Gastrocnemius medialis (tissue), 4 donors: ENCODE results near the gene OSBPL10. TPM values are rescaled to one million over a fixed set of nuclear protein-coding genes. Genes with fewer than 3 reads are reported as not detected.
"Not testable (repeated sequence)": the region's sequence is repeated elsewhere in the genome, so short reads cannot be mapped to it uniquely, and the experiment has no call there.

Source experiments
- ATAC-seq, 2 donors: fragments of 150-250 bp; one replicate each; pipeline ENCODE4 v1.9.1; 2016
- DNase-seq, 2 donors: peaks; one replicate each; pipeline ENCODE4 v3.0.0-alpha.2; 2019
- H3K27ac ChIP-seq, 4 donors: fragments of 200-600 bp; sonication (generic); 1 replicate in 1 of 4; 2 replicates in 3 of 4; pipeline ENCODE4 v1.5.1; 2016 to 2018; ENCODE audit warnings: mild to moderate bottlenecking in 2 of 4, moderate library complexity in 1 of 4
- H3K27me3 ChIP-seq, 3 donors: fragments of 200-600 bp; sonication (generic) in 2 of 3; 1 replicate in 1 of 3; 2 replicates in 2 of 3; pipeline versions ENCODE4 v1.5.1 to v1.6.0; 2016 to 2019; ENCODE audit warnings: mild to moderate bottlenecking in 1 of 3, moderate library complexity in 1 of 3
- H3K36me3 ChIP-seq, 2 donors: fragments of 200-600 bp; sonication (generic) in 1 of 2; one replicate each; pipeline ENCODE4 v1.5.1; 2017 to 2018
- H3K4me1 ChIP-seq, 2 donors: fragments of 200-600 bp; sonication (generic) in 1 of 2; one replicate each; pipeline ENCODE4 v1.5.1; 2016 to 2017; ENCODE audit warnings: mild to moderate bottlenecking in 2 of 2
- H3K4me3 ChIP-seq, 4 donors: fragments of 200-600 bp; sonication (generic) in 3 of 4; 1 replicate in 1 of 4; 2 replicates in 3 of 4; pipeline ENCODE4 v1.5.1; 2016 to 2019; ENCODE audit warnings: mild to moderate bottlenecking in 2 of 4
- H3K9me3 ChIP-seq, 3 donors: fragments of 200-600 bp; sonication (generic) in 2 of 3; 1 replicate in 1 of 3; 2 replicates in 2 of 3; pipeline ENCODE4 v1.5.1; 2016 to 2019
- CTCF ChIP-seq, 5 experiments: fragments of 450-650 bp in 3 of 5; fragments of 200-600 bp in 2 of 5; sonication (generic) in 2 of 5; IDR thresholded peaks in 4 of 5; conservative IDR thresholded peaks in 1 of 5; 1 replicate in 4 of 5; 2 replicates in 1 of 5; pipeline ENCODE4 v1.5.1; 2016 to 2019; ENCODE audit warnings: antibody characterized with exemption in 5 of 5, mild to moderate bottlenecking in 3 of 5, moderate library complexity in 3 of 5
- POLR2A ChIP-seq, 2 donors: fragments of 450-650 bp; IDR thresholded peaks; one replicate each; pipeline ENCODE4 v1.6.1; 2017; ENCODE audit warnings: antibody characterized with exemption in 2 of 2, mild to moderate bottlenecking in 2 of 2, moderate library complexity in 2 of 2
- in situ Hi-C, 4 donors: fragments of 200-750 bp; cut with MboI; loops; one replicate each; pipeline versions ENCODE4 v1.15.0 to v1.8.0; 2017; ENCODE audit warnings: low sequenced_read_pairs in 4 of 4
- intact Hi-C: fragments of 100-400 bp; cut with DNase I; formaldehyde crosslinking; loops from one replicate; pipeline ENCODE4 v1.15.1; 2023; ENCODE audit warnings: low total_unique reads
- total RNA-seq, 4 donors: library from RNA; depleted of rRNA; stranded (reverse); fragments of >200 nt; gene quantifications; one replicate each; pipeline versions ENCODE4 v1.1.0 to v1.2.3, GENCODE V29; 2016

OSBPL10 gene
- total RNA-seq, 4 donors from 2014 or later, result 1.4 to 7.0 (median 3.8) TPM

- in situ Hi-C loops, result no loop called here
- DNase-seq (no peak), ATAC-seq (no peak)
- no peak overlapping the region for H3K4me3 ChIP-seq
- TF ChIP-seq POLR2A (IDR thresholded peaks at IDR 0.05), result no peak
- no peak for TF ChIP-seq CTCF (IDR thresholded peaks at IDR 0.05 in 4 of 5, conservative IDR thresholded peaks at IDR 0.05 in 1 of 5)
- no peak overlapping the region for H3K27ac ChIP-seq
- no peaks in the 10 kb centered on the region for H3K4me1 ChIP-seq
- no peaks in the 10 kb centered on the region for H3K27me3 ChIP-seq
- intact Hi-C loops, result no loop called here
- no peaks in the 10 kb centered on the region for H3K36me3 ChIP-seq
- no peaks in the 10 kb centered on the region for H3K9me3 ChIP-seq
Measured at GRCh38 chr3:31868236-31868635, 112.8 kb downstream of the OSBPL10 start.

- in situ Hi-C loops, result no loop called here
- ATAC-seq (no peak), DNase-seq (no peak)
- Histone ChIP-seq H3K36me3 (no peaks in the 10 kb centered on the region), H3K27me3 (no peaks in the 10 kb centered on the region), H3K9me3 (no peaks in the 10 kb centered on the region), H3K4me3 (no peak overlapping the region), H3K27ac (no peak overlapping the region), H3K4me1 (no peaks in the 10 kb centered on the region)
- TF ChIP-seq CTCF (IDR thresholded peaks at IDR 0.05 in 4 of 5, conservative IDR thresholded peaks at IDR 0.05 in 1 of 5) (no peak), POLR2A (IDR thresholded peaks at IDR 0.05) (no peak)
- intact Hi-C loops, result no loop called here
Measured at GRCh38 chr3:31862666-31863279, 118.3 kb downstream of the OSBPL10 start.

GRCh38 chr3:31861826-31862225 lies 119.2 kb downstream of the OSBPL10 start:
- no peak for TF ChIP-seq POLR2A (IDR thresholded peaks at IDR 0.05)
- no peak for TF ChIP-seq CTCF (IDR thresholded peaks at IDR 0.05 in 4 of 5, conservative IDR thresholded peaks at IDR 0.05 in 1 of 5)
- intact Hi-C loops (no loop called here), in situ Hi-C loops (no loop called here)
- no peak for ATAC-seq
- H3K27ac ChIP-seq, result no peak overlapping the region
- no peaks in the 10 kb centered on the region for H3K27me3 ChIP-seq
- no peaks in the 10 kb centered on the region for H3K4me1 ChIP-seq
- no peaks in the 10 kb centered on the region for H3K9me3 ChIP-seq
- no peaks in the 10 kb centered on the region for H3K36me3 ChIP-seq
- no peak for DNase-seq
- H3K4me3 ChIP-seq, result no peak overlapping the region

GRCh38 chr3:31860642-31861041 lies 120.4 kb downstream of the OSBPL10 start:
- H3K4me1 ChIP-seq, result not testable (repeated sequence)

GRCh38 chr3:31859245-31859644 lies 121.8 kb downstream of the OSBPL10 start:
- ATAC-seq, result no peak
- intact Hi-C loops, result no loop called here
- no peaks in the 10 kb centered on the region for H3K36me3 ChIP-seq

More at GRCh38 chr3:31860642-31861041, 120.4 kb downstream of the OSBPL10 start:
- DNase-seq, H3K36me3 ChIP-seq, ATAC-seq, H3K9me3 ChIP-seq, intact Hi-C loops, H3K4me3 ChIP-seq, H3K27ac ChIP-seq, in situ Hi-C loops, H3K27me3 ChIP-seq: not testable (repeated sequence)

More at GRCh38 chr3:31859245-31859644, 121.8 kb downstream of the OSBPL10 start:
- H3K27me3 ChIP-seq, result no peaks in the 10 kb centered on the region
- no peak overlapping the region for H3K4me3 ChIP-seq
- H3K9me3 ChIP-seq, result no peaks in the 10 kb centered on the region
- no peak for DNase-seq
- TF ChIP-seq POLR2A (IDR thresholded peaks at IDR 0.05) (no peak), CTCF (IDR thresholded peaks at IDR 0.05 in 4 of 5, conservative IDR thresholded peaks at IDR 0.05 in 1 of 5) (no peak)
- H3K4me1 ChIP-seq, result no peaks in the 10 kb centered on the region
- in situ Hi-C loops, result no loop called here
- H3K27ac ChIP-seq, result no peak overlapping the region
